HL-60 (cell line): Measurements from ENCODE around the gene INTS6L.
"Not testable (repeated sequence)": the region's sequence is repeated elsewhere in the genome, so short reads cannot be mapped to it uniquely, and the experiment has no call there.

Experiments
- DNase-seq, 2 experiments: peaks; one replicate each; pipeline ENCODE4 v3.0.0-alpha.2; 2010 to 2020; ENCODE audit warnings: low read depth in 1 of 2, low spot score in 1 of 2
- H3K27ac ChIP-seq: fragments of 250-450 bp; sonication (Bioruptor Pico); replicated peaks from 2 replicates; pipeline ENCODE4 v1.5.1; 2020; ENCODE audit warnings: mild to moderate bottlenecking, moderate library complexity
- H3K27me3 ChIP-seq: fragments of 250-450 bp; sonication (Bioruptor Pico); 2 replicates; pipeline ENCODE4 v1.5.1; 2021; ENCODE audit warnings: mild to moderate bottlenecking, moderate library complexity; ENCODE audit not compliant: insufficient read depth, poor library complexity, severe bottlenecking
- H3K4me3 ChIP-seq: replicated peaks from 2 replicates; pipeline ENCODE4 v1.5.1; 2011; ENCODE audit warnings: mild to moderate bottlenecking, control low read depth, low read length; ENCODE audit not compliant: insufficient read depth
- CTCF ChIP-seq: IDR thresholded peaks from one replicate; pipeline ENCODE4 v1.5.1; 2011; ENCODE audit warnings: low read length, control low read depth, inconsistent platforms; ENCODE audit not compliant: insufficient read depth
- GABPA ChIP-seq: IDR thresholded peaks from 2 replicates; pipeline ENCODE4 v1.6.1; 2012; ENCODE audit warnings: low read depth
- POLR2AphosphoS5 ChIP-seq: IDR thresholded peaks from 2 replicates; pipeline ENCODE4 v1.6.1; 2012; ENCODE audit warnings: low read depth
- REST ChIP-seq: IDR thresholded peaks from 2 replicates; pipeline ENCODE4 v1.6.1; 2012; ENCODE audit warnings: low read depth; ENCODE audit not compliant: insufficient replicate concordance
- SPI1 ChIP-seq: IDR thresholded peaks from 2 replicates; pipeline ENCODE4 v1.6.1; 2012; ENCODE audit warnings: low read depth, mild to moderate bottlenecking, borderline replicate concordance

INTS6L gene

GRCh38 chrX:135585153-135585552, 64.7 kb downstream of the INTS6L start:
- TF ChIP-seq POLR2AphosphoS5 (no peak), GABPA (no peak), SPI1 (no peak), REST (no peak), CTCF (no peak)
- no peak overlapping the region for H3K27ac ChIP-seq
- no peak for DNase-seq
- no peak overlapping the region for H3K4me3 ChIP-seq
- no peaks in the 10 kb centered on the region for H3K27me3 ChIP-seq

GRCh38 chrX:135591871-135592270, 71.4 kb downstream of the INTS6L start:
- Histone ChIP-seq H3K27me3 (no peaks in the 10 kb centered on the region), H3K27ac (no peak overlapping the region)

GRCh38 chrX:135594049-135594448, 73.6 kb downstream of the INTS6L start:
- H3K27ac ChIP-seq, H3K27me3 ChIP-seq, DNase-seq, H3K4me3 ChIP-seq: not testable (repeated sequence)

More at GRCh38 chrX:135591871-135592270, 71.4 kb downstream of the INTS6L start:
- no peak overlapping the region for H3K4me3 ChIP-seq
- DNase-seq: no peak
- TF ChIP-seq GABPA: no peak
- no peak for TF ChIP-seq POLR2AphosphoS5
- TF ChIP-seq REST: no peak
- TF ChIP-seq CTCF: no peak
- no peak for TF ChIP-seq SPI1

- H3K27ac ChIP-seq, DNase-seq, H3K27me3 ChIP-seq: not testable (repeated sequence)
Measured at GRCh38 chrX:135594453-135594852, 74.0 kb downstream of the INTS6L start.

GRCh38 chrX:135595543-135595942, 75.1 kb downstream of the INTS6L start:
- DNase-seq: no peak
- H3K27me3 ChIP-seq: no peaks in the 10 kb centered on the region
- no peak overlapping the region for H3K27ac ChIP-seq
- TF ChIP-seq POLR2AphosphoS5 (no peak), REST (no peak), GABPA (no peak), SPI1 (no peak), CTCF (no peak)
- H3K4me3 ChIP-seq: no peak overlapping the region

More at GRCh38 chrX:135594453-135594852, 74.0 kb downstream of the INTS6L start:
- not testable (repeated sequence) for H3K4me3 ChIP-seq
